Measurements from ENCODE around the gene KCNMA1.

KCNMA1 gene

DNA sequence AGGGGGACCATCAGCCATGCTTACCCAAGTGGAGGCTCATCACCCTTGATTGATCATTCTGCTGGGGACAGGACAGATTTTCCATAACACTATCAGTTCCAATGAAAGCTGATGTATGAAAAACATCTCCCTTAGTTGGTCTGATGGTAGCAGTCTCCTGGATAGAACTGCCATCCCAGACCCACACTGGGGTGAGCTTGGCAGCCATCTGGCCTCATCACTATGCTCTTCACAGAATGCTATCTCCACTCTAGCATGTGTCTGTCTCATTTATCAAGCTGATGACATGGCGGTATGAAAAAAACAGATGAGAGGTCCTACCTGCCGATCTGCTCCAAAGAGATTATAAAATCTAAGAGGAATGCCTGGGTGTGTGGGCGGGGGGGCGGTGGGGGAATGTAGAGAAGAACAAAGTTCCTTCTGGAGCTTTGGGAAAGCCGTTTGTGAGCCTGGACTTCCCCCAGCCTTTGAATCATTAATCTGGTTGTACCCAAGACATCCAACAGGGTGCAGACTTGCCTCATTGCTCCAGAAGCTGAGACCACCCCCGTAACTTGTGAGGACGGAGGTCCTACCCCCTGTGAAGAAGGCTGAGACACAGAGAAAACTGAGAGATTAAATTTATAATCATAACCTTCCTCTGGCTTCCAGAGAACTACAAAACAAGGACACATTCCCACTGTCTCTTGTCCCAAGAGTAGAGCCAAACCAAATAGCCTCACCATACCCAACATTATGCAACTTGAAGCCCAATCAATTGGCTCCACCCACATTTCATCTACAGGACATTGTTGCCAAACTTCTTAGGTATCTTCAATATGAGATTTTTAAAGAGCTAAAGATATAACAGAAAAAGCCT lies 340.8 kb downstream of the KCNMA1 start:
- DNase-seq (ENCODE audit: low spot score), result no peak

DNA sequence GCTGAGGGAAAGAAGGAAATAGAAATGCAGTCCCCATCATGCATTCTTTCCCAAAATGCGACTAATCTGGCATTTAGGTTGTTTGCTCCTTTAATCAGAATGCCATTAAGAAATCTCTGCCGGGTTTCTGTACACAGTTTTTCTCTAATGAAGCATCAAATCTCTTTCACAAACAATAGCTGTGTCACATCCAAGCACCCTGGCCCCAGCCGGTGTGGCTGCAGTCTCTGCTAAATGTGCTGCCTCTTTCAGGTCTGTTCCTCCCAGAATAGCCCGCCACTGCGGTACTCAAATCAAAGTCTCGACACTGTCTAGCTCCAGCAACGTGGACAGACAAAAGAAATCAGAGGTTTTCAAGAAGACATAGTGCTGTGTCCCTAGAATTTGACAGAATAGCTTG lies 343.8 kb downstream of the KCNMA1 start:
- DNase-seq (ENCODE audit: low spot score), result no peak

DNA sequence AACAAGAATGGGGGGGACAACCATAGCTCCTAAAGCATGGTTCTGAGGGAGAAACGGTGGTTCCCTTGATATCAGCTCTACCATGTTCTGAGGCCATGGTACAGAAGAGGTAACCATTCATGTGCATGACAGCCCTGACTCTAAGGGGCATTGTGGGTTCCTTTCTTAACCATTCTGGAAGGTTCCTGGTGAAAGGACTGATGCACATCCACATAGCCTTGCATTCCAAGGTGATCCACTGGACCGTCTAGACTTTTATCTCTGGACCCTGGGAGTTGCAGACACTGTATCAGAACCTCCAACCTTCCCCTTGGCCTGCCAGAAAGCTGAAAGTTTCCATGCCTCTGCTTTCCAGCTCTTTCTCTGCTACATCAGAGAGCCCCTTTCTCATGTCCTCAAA lies 344.3 kb downstream of the KCNMA1 start:
- no peak for DNase-seq (ENCODE audit: low spot score)

DNA sequence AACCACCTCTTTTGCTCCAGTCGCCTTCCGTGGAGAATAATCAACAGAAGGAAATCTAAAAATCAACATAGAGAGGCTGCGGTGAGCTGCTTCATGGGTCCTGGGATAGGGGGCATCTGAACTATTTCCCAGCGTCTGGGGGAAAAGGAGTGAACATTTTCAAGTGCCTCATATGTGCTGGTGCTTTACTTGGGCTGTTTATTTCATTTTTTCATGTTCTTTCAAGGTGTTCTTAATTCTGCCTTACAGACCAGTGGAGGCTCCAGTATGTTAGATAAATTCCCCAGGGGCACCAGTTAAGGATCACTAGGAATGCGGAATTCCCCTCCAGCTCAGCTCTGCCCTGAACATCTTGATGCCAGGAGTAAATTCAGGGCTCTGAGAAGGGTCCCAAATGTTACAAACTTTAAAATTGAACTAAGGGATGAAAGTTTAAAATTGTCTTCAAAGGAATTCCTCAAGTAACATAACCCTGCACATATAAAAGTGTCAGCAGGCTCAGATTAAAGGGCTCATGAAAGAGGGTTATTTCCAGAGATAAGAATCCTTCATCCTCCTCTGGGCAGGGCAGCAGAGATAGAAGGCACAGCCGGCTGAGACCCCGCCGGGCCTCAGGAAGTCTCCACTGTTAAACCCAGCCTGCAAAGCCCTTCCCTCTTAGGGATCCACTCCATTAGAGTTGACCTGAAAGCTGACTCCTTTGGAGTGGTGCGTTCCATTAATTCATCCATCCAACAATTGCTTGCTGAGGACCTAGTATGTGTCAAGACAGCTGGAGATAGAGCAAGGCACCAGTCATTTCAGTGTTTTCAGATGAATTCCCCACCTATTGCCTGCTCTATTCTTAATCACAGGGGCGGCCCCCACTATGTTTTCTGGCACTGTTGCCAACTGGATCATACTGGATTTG lies 345.8 kb downstream of the KCNMA1 start:
- no peak for DNase-seq (ENCODE audit: low spot score)

DNA sequence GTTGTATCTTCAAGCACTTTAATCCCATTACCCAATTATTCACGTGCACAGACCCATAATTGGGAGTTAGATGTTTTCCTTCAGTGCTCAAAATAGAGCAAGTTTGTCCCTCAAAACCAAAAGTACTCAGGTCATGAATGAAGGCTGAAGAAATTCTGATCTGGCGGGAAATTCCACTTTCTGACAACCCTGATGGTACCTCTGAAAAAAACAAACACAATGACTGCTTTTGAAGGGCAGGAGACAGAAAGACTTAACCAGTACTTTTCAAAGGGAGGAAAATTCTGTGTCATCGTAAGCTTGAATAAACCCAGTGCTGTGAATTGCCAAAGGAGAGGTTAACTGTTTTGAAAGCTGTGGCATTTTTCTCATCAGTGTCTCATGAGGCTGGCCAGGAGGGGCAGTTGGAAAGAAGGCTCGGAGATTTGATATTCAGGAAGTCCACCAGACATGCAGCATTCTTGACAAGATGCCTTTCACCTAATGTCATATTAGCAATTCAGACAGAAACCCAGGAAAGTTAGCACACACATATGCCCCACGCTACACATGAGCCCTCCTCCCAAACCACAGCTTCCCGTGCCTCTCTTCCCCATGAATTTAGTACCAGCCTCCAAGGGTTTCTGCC lies 347.0 kb downstream of the KCNMA1 start:
- no peak for DNase-seq (ENCODE audit: low spot score)

DNA sequence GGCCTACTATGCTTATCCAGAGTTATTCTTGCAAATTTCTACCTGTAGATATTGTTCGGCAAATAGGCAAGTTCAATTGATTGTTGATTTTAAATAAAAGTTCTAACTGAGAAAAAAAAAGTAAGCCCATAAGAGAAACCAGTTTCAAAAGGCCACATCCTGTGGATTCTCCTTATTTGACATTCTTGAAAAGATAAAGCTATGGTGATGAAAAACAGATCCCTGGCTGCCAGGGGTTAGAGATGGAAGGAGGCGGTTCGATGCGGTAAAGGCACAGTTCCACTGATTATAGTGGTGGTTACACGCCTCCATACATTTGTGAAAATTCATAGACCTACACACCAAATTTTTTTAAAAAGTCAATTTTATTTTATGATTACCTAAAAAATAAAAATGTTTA lies 347.8 kb downstream of the KCNMA1 start:
- DNase-seq (ENCODE audit: low spot score), result no peak

DNA sequence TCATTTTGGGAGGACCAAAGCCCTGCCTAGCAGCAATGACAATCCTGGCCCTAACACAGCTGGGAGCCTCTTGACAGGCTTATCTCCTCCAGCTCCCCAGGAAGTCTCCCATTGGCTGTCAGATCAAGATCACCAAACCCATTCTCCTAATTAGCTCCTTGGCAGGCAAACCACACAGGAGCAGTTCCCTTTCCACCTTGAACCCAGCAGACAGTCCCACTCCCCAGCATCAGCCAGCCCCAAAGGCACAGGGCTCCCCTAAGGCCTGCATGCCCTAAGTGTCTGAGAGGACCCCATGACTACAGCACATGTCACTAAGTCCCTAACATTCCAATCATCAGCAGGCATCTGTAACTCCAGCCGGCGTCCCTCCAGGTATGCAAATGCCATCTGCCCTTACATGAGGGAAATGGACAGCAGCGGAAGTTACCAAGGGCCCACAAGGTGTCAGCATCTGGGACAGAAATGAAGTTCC lies 348.5 kb downstream of the KCNMA1 start:
- DNase-seq (ENCODE audit: low spot score), result no peak

DNA sequence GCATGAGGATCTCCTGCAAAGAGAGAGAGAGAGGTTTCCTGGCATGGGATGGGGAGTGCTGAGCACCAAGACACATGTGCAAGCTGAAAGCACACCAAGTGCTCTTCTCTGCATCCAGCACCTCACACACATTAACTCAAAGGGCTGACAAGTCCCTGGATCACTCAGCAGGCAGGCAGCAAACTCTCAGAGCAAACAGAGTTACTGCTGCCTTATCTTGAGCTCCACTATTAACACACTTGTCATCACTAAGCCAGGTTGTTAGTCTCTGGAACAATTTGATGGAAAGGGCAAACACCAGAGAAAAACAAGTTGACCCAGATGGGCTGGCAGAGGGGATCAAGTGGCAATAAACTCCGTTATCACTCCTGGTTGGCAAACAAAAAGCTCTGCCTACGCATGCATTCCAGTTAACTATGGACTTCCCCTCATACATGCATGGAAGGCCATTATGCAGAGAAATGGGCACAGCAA lies 349.9 kb downstream of the KCNMA1 start:
- DNase-seq (ENCODE audit: low spot score), result no peak

DNA sequence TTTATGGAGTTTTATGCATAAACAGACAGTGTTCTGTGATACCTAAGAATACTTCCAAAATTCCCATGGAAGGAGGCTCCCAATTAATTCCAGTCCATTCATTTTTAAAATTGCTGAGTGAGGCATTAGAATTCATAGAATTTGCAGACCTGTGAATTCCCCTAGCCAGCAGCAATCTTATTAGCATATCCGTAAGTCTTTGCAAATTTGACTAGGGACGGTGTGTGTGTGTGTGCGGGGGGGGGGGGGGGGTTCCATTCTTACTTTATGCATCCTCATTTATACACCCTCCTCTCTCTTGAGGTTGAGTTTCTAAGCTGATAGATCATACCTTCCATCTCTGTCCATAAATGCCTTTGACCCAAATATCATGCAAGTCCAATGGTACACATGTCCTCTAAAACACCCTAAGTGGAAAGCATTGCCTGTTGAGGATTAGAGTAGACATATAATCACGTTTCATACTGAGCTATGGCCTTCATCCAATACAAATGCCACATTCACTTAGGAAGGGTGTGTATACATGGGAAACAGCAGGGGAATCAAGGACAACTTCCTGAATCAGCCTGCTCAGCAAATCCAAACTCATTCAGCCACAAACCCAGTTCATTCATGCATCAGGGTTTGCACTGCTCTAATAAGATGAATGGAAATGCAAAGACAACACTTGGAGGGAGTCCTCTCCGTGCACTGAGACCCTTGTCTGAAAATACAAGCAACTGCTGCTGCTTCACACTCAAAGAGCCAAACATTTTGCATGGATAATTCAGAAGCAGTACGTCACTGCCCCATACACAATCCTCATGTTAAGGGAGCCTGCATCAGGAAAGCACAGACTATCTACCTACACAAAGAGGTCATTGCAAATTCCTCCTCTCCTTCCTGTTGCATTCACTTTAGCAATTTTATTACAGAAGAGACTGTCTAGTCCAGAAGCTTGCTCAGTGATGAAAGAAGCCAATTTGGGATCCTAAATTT lies 350.8 kb downstream of the KCNMA1 start:
- DNase-seq (ENCODE audit: low spot score), result no peak

DNA sequence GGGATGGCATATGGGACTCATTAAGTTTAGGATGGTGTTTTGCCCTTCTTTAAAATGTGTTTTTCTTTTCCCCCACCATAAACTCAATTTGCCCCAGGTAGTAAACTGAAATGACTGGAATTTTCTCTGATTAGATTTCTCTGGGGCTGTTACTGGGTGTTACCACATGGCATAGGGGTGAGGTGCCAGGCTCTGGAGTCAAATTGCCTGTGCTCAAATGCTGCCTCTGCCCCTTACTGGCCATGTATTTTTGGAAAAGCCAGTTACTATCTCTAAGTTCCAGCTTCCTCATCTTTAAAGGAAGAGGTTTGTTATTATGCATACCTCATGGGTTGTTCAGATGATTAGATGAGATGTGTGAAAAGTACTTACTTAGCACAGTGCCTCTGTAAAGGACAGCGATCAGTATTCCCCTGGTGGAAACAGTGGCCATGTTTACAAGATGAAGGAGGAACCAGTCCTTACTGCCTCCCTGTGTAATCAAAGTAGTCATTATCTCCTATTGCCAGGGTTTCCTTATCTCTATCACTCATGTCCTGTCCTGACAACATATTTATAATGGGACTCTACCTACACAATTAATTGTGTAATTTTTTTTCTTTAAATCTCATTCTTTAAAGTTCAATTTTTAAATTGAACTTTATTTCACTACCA lies 352.0 kb downstream of the KCNMA1 start:
- no peak for DNase-seq (ENCODE audit: low spot score)

DNA sequence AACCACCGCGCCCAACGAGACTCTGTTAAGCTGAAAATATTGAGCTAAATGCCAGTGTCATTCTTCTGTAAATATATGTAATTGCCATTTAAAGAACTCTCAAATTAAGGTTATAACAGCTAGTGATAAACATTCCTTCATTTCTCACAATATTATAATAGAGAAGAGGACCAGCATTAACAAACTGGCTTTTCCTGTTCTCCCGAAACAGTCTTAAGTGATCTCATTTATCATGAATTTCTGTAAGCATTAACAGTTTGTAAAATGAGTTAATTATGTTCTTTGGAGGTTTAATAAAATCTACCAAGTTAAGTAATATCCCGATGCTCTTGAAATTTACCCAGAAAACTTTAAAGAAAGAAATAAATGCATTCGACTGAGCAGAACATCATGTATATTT lies 352.8 kb downstream of the KCNMA1 start:
- no peak for DNase-seq (ENCODE audit: low spot score)

DNA sequence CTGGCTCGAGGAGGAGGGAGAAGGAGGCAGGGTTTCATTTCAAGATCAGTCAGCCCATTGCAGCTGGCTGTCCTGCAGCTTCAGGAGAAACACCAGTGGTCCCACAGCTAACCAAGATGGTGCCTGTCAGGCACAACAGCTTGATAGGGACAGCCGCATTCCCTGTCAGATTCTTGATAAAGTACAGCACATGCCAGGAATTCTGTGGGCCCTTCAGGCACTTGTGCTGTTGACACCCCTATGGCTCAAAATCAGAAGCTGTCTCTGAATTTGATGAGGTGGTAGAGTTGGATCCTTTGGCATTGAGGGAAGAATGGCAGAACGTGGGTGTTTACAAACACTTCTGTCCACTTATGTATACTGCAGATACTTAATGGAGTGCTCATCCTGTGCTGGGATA lies 354.3 kb downstream of the KCNMA1 start:
- no peak for DNase-seq (ENCODE audit: low spot score)

DNA sequence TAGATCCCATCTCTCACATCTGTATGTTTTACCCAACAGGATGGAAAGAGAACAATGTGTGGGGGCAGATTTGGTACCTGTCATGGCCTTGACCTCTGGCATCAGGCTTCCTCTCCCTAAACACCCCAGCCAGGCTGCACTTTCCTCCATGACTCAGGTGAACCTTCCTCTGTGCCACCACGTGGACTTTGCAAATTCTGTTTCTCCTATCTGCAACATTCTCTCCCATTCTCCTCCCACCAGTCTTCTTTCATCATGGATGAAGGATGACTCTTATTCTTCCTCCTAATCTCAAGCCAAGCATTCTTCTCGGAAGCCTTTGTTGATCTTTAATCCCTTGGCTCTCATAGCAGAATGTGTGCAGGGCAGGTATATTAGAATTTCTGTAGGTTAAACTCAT lies 355.4 kb downstream of the KCNMA1 start:
- DNase-seq (ENCODE audit: low spot score), result no peak

DNA sequence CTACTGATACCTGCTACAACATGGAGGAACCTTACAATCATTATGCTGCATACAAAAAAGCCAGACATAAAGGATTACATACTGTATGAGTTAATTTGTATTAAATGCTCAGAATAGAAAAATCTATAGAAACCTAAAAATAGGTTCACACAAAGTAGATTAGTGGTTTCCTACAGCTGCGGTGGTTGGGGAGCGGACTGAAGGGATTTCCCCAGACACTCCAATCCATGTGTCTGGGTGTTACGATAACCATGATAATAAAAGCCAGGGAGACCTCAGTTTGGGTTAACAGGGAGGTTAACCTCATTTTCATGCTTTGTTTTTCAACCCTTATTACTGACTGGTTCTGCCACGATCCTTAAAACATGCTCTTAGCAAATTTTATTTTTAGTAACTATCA lies 355.9 kb downstream of the KCNMA1 start:
- no peak for DNase-seq (ENCODE audit: low spot score)

DNA sequence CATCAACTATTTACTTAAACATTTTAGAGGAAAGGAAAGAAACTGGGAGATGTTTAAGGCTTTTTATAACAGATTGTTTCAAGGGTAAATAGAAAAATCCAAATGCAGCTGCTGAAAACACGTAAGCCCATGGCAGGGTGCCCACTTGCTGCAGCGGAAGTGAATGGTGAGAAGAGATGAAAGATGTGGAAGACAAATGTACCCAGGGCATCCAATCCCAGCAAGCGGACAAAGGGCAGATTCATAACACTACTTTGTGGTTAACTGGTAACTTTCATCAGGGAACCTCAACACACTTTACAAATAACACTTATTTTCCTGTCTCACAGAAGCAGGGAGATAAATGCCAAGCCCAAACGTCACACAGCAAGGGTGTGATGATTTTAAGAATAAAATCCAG lies 358.4 kb downstream of the KCNMA1 start:
- DNase-seq (ENCODE audit: low spot score), result no peak

DNA sequence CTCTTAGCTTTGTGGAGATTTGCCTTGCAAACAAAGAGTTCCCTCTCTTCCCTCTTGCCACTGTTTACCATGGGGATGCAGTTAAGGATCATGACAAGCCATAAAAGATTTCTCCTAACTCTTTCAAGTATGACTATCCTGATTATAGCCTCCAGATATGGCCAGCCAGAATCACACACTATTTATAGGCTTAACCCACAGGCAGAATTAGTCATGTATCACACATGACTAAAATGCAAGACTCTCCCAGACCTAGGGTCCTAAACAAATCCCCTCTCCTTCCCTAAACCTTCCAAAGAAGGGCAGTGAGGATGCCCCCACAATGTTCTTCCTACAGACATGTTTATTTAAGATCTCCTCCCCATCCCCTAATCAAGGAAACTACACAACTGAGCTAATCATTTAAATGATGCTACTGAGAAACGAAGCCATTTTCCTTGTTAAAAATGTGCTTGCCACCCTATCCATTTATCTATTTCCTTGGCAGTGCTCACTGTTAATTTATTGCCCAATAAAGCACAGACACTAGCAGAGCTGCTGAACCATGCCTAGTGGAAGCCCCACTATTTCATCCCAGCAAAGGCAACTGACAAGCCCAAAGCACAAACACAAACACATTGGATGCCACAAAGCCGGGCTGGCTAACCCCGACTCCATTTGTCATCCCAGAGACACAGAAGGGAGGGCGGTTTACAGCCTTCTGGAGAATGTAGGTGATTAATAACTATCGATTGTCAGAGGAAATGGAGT lies 363.4 kb downstream of the KCNMA1 start:
- no peak for DNase-seq (ENCODE audit: low spot score)

DNA sequence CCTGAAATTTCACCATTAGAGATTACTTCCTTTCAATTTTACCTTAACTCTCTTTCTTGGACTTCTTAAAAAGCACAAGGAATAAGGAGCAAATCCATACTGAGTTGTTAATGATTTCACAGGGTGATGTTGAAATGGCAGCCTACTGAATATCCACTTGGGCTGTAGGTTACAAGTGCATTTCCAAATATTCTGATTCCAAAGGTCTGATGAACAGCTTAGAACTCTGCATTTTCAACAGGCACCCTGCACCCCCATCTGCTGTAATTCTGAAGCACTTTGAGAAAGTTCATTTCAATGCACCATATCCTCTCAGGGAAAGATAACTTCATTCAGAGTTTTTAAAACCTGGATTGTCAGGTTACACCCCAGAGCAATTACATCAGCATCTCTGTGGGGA lies 368.4 kb downstream of the KCNMA1 start:
- no peak for DNase-seq (ENCODE audit: low spot score)

DNA sequence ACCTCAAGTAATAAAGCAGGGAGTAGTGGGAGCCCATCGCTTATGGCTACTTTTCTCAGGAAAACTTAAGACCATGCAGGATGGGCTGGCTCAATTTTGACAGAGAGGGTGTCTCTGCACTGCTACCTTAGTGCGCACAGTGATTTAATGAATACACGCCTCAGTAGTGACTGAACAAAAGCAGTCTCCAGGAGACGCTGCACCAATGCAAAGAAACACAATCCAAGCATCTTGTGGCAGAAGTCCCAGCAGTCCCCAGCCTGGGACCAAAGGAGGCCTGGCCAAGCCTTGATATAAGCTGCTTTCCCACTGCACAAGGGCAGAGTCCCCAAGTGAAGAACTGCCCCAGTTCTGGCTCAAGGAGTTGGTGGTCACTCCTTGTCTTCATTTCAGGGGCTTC lies 368.9 kb downstream of the KCNMA1 start:
- DNase-seq (ENCODE audit: low spot score), result no peak

DNA sequence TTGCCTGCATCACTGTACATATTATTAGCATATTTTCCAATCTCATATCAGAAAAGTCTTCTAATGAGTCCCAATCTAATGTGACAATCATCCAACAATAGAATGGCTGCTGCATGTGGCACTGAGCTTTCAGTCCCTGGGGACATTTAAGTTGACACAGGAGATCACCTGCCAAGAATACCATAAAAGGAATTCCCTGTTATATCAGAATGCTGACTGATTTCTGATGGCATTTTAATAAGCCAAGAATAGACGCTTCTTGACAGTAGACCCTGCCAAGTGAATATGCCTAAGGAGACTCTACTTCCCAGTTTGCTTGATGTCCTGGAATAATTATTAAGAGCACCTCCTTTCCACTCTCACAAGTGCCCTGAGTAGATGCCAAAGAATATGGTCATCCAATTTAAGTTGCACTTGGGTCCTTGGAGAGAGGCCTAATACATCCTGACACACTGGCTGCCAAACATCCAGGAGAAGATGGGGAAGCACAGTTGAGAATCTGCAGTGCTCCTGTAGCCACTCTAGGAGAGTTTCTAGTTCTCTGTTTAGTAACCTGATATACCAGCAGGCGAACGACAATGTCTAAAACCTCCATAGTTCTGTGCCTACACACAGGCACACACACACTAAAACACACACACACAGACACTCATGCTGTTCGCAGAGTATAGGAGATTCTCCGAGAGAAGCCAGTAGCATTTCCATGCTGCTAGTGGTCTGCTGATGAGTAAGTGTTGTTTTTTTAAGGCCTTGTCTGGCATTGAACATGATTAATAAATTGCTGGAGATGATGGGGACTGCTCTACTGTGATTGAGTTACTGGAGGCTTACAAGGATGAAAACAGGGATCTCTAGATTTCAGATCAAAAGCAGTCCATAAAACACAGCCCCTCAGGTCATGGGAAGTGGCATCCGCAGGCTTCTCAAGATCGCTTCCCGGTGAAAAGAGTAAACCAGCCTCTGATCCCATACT lies 369.6 kb downstream of the KCNMA1 start:
- DNase-seq (ENCODE audit: low spot score), result no peak
